GM06990 (cell line): ENCODE data around the gene STK10.
A peak's percentile ranks its signal among the peaks of the same experiment; 100 is the strongest.

ENCODE experiments used
- DNase-seq: peaks from one replicate; pipeline ENCODE4 v3.0.0-alpha.2; 2011; ENCODE audit not compliant: insufficient read length; ENCODE audit errors: extremely low read depth
- H3K27me3 ChIP-seq: replicated peaks from 2 replicates; pipeline ENCODE4 v1.6.0; 2011; ENCODE audit warnings: low read length; ENCODE audit not compliant: control insufficient read depth, insufficient read depth
- H3K36me3 ChIP-seq: 2 replicates; pipeline ENCODE4 v1.5.1; 2011; ENCODE audit warnings: low read length; ENCODE audit not compliant: control insufficient read depth, insufficient read depth
- H3K4me3 ChIP-seq: replicated peaks from 2 replicates; pipeline ENCODE4 v1.5.1; 2011; ENCODE audit warnings: low read depth, mild to moderate bottlenecking, control low read depth, low read length
- TF ChIP-seq, protein P1 (sequence below): IDR thresholded peaks from 2 replicates; pipeline ENCODE4 v1.5.1; 2011; ENCODE audit warnings: low read length, control low read depth, mild to moderate bottlenecking, inconsistent platforms; ENCODE audit not compliant: insufficient read depth, poor library complexity, severe bottlenecking

STK10 gene

DNA sequence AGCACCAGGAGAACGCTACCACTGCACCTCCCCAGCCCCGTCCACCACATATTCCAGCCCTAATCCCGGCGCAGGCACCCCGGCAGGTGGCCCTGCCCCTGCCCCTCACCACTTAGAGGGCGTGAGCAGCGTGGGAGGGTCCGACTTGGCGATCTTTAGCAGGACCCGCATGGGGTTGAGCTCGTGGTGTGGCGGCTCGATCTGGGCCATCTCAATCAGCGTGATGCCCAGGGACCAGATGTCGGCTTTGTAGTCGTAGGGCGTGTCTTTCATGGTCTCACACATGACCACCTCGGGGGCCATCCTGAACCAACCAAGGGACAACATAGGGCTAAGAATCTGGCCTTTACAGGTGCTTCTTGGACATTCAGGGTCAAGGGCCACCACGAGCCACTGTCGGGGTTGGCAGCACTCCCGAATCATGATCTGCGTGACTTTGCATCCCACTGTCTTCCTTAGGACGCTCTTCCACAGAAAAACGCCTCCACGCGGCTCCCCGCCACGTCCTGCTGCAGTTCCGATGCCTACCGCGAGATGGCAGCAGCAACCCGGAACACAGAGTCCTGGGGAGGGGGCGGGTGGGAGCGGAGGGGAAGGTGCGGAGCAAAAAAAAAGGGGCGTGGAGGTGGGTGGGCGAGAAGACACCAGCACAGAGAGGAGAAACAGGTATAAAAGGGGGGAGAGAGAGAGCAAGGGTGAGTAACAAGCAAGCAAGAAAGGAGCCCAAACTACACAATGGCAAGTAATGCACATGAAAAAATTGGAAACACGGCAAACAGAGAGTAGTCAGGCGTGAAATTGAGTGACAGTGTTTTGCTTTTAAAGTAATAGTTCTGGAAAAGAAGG lies 81.3 kb downstream of the STK10 start:
- H3K4me3 ChIP-seq = no peak overlapping the region
- H3K36me3 ChIP-seq = peaks cover 46% of the 10 kb centered on the region
- H3K27me3 ChIP-seq = no peaks in the 10 kb centered on the region
- DNase-seq = peak; percentile 61
- TF ChIP-seq, protein P1, sequence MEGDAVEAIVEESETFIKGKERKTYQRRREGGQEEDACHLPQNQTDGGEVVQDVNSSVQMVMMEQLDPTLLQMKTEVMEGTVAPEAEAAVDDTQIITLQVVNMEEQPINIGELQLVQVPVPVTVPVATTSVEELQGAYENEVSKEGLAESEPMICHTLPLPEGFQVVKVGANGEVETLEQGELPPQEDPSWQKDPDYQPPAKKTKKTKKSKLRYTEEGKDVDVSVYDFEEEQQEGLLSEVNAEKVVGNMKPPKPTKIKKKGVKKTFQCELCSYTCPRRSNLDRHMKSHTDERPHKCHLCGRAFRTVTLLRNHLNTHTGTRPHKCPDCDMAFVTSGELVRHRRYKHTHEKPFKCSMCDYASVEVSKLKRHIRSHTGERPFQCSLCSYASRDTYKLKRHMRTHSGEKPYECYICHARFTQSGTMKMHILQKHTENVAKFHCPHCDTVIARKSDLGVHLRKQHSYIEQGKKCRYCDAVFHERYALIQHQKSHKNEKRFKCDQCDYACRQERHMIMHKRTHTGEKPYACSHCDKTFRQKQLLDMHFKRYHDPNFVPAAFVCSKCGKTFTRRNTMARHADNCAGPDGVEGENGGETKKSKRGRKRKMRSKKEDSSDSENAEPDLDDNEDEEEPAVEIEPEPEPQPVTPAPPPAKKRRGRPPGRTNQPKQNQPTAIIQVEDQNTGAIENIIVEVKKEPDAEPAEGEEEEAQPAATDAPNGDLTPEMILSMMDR = peak; percentile 98

DNA sequence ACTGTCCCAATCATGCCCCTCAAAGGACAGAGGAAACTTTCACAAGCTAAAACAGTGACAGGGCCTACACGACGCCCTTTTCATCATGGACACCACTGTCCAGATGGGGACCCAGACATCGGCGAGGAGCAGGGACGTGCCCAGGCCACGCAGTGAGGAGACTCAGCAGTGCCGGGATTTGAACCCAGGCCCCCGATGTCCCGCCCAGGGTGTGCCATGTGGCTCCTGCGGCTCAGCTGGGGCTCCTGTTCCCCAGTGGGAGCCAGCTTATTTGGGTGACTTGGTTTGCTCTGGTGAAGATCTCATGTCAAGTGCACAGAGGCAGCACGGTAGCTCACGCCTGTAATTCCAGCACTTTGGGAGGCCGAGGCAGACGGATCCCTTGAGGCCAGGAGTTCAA lies 82.2 kb downstream of the STK10 start:
- TF ChIP-seq, protein P1 = no peak
- Histone ChIP-seq H3K36me3 (peaks cover 47% of the 10 kb centered on the region), H3K27me3 (no peaks in the 10 kb centered on the region), H3K4me3 (no peak overlapping the region)
- DNase-seq = no peak

DNA sequence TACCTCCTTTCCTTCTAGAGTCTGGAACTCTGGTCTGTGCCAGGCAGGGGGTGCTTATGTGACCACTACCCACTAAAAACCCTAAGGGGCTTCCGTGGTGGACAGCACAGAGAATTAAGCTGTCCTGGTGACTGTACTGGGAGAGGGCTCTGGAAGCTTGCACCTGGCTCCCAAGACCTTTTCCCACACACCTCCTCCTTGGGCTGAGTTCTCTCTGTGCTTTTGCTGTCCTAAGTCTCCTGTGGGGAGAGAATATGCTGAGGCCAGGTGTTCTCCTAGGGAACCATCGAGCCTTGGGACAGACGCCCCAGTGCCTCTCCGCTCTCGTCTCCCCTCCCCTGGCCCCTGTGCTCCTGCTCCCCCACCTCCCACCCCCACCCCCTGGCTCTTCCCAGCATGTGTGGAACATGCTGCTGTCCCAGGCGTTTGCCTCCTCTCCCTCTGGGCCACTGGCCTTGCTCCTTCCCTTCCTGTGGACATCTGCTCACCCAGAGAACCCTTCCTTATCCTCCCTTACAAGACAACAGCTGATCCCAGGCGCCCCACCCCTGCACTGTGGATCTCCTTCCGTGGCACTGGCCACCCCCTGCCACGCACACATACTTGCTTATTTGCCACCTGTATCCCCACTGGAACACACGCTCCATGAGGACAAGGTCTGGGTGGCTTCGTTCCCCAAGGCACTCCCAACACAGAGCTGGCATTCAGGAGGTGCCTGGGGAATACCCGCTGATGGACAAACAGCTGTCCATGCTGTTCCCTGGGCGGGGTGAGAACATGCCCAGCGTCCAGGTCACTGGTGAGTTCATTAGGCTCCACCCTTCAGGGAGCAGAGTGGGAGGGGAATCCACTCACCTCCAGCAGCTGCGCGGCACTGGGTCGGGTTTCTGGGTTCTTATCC lies 83.0 kb downstream of the STK10 start:
- Histone ChIP-seq H3K27me3 (no peaks in the 10 kb centered on the region), H3K4me3 (no peak overlapping the region), H3K36me3 (peaks cover 48% of the 10 kb centered on the region)
- DNase-seq = no peak
- TF ChIP-seq, protein P1 = no peak

DNA sequence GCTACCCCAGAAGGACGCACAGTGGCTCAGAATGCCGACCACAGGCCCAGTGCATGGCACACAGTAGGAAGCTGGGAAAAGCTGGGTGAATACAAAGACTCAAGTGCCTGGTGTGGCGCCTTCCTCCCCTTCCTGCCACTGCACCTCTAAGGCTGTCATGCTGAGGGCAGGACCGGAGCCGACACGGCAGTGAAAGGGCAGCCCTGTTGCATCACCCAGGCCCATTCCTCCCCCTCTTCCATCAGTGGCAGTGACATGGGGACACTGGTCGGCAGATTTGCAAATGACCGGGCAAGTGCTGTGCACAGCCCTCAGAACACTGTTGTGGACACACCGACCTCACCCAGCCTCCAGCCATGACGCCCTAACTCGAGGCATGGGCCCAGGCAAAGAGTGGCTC lies 84.0 kb downstream of the STK10 start:
- DNase-seq = no peak
- no peaks in the 10 kb centered on the region for H3K27me3 ChIP-seq
- H3K36me3 ChIP-seq = peaks cover 46% of the 10 kb centered on the region
- no peak overlapping the region for H3K4me3 ChIP-seq
- TF ChIP-seq, protein P1 = no peak

DNA sequence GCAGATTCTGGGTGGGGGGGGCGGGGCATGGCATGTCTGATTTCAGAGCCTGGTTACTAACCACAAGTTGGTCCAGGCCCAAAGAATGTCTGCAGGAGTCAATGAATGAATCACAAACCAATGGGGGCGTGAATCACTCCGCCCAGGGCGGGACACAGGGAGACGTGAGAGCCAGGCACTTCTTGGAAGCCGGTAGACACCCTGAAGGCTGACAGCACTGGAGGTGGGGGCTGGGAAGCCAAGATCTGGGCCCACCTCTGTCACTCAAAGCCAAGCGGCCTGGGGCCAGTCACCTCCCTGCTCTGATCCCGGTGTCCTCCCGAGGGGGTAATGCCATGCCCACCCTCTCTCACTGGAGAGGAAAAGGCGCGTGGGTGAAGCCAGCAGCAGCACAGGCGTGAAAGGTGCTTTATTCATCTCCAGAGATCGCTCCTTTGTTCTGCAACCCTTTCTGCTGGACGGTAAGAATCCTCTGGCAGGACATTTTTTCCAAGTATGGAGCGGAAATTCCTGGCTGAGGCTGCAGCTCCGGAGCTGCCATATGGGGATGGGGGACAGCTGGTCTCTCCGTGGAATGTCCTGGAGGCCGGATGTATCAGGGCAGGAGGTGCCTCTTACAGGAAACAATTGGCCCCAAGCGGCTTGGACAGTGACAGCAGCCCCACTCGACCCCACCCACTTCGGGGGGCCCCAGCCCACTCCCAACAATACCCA lies 85.0 kb downstream of the STK10 start:
- peaks cover 50% of the 10 kb centered on the region for H3K36me3 ChIP-seq
- H3K4me3 ChIP-seq = no peak overlapping the region
- no peak for DNase-seq
- no peaks in the 10 kb centered on the region for H3K27me3 ChIP-seq
- TF ChIP-seq, protein P1 = no peak
